Measurements from ENCODE around the gene BMERB1.
"Not testable (repeated sequence)": the region's sequence is repeated elsewhere in the genome, so short reads cannot be mapped to it uniquely, and the experiment has no call there.

BMERB1 gene

GRCh38 chr16:15398618-15399316 is 35.6 kb upstream of the BMERB1 start:
- DNase-seq = no peak
- Histone ChIP-seq H3K4me1 (peaks cover 0 to 12% (median 5%) of the 10 kb centered on the region in 4 donors), H3K4me3 (no peak overlapping the region), H3K9me3 (no peaks in the 10 kb centered on the region), H3K27ac (no peak overlapping the region), H3K36me3 (peaks cover 0 to 23% (median 15%) of the 10 kb centered on the region in 3 donors), H3K27me3 (no peaks in the 10 kb centered on the region)
- intact Hi-C loops (cut with DNase I; ENCODE audit: low total_unique reads) = no loop called here
- TF ChIP-seq, protein P1, sequence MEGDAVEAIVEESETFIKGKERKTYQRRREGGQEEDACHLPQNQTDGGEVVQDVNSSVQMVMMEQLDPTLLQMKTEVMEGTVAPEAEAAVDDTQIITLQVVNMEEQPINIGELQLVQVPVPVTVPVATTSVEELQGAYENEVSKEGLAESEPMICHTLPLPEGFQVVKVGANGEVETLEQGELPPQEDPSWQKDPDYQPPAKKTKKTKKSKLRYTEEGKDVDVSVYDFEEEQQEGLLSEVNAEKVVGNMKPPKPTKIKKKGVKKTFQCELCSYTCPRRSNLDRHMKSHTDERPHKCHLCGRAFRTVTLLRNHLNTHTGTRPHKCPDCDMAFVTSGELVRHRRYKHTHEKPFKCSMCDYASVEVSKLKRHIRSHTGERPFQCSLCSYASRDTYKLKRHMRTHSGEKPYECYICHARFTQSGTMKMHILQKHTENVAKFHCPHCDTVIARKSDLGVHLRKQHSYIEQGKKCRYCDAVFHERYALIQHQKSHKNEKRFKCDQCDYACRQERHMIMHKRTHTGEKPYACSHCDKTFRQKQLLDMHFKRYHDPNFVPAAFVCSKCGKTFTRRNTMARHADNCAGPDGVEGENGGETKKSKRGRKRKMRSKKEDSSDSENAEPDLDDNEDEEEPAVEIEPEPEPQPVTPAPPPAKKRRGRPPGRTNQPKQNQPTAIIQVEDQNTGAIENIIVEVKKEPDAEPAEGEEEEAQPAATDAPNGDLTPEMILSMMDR (IDR thresholded peaks at IDR 0.05) = no peak

DNA sequence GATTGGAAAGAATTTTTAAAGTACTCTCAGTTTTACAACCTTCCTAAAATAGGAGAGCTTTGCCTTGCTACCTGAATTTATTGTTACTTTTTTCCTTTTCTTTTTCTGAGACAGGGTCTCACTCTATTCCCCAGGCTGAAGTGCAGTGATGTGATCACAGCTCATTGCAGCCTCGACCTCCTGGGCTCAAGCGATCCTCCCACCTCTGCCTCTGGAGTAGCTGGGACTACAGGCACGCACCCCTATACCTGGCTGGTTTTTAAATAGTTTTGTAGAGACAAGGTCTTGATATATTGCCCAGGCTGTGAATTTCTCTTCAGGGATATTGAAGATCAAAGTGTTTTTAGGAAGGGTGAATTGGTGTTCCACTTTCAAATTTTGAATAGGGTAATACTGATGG is 35.1 kb upstream of the BMERB1 start:
- no peak for DNase-seq
- TF ChIP-seq, protein P1 (IDR thresholded peaks at IDR 0.05) = no peak
- H3K4me1 ChIP-seq = peaks cover 0 to 12% (median 5%) of the 10 kb centered on the region in 4 donors
- intact Hi-C loops (cut with DNase I; ENCODE audit: low total_unique reads) = no loop called here
- H3K27ac ChIP-seq = no peak overlapping the region
- peaks cover 0 to 23% (median 15%) of the 10 kb centered on the region in 3 donors for H3K36me3 ChIP-seq
- H3K9me3 ChIP-seq = no peaks in the 10 kb centered on the region
- H3K27me3 ChIP-seq = no peaks in the 10 kb centered on the region
- no peak overlapping the region for H3K4me3 ChIP-seq

DNA sequence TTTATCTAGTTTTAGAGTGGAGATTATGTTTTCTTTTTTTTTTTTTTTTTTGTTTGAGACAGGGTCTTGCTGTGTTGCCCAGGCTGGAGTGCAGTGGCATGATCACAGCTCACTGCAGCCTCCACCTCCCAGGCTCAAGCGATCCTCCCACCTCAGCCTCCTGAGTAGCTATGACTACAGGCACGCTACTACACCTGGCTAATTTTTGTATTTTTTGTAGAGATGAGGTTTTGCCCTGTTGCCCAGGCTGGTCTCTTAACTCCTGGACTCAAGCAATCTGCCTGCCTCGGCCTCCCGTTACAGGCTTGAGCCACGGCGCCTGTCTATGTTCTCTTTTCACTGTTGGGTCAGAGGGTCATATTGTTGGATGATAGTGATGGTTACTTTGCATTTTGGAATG is 34.1 kb upstream of the BMERB1 start:
- intact Hi-C loops (cut with DNase I; ENCODE audit: low total_unique reads) = loop anchor here (5.0 kb wide), 1 partner anchor 52 kb away; no protein-coding TSS in a partner anchor
- DNase-seq, H3K4me1 ChIP-seq, H3K9me3 ChIP-seq, H3K27ac ChIP-seq, H3K4me3 ChIP-seq, H3K27me3 ChIP-seq: not testable (repeated sequence)
- H3K36me3 ChIP-seq = peaks cover 0 to 23% (median 15%) of the 10 kb centered on the region in 3 donors

GRCh38 chr16:15401972-15402371 is 32.4 kb upstream of the BMERB1 start:
- intact Hi-C loops (cut with DNase I; ENCODE audit: low total_unique reads) = loop anchor here (5.0 kb wide), 1 partner anchor 50 kb away; no protein-coding TSS in a partner anchor

DNA sequence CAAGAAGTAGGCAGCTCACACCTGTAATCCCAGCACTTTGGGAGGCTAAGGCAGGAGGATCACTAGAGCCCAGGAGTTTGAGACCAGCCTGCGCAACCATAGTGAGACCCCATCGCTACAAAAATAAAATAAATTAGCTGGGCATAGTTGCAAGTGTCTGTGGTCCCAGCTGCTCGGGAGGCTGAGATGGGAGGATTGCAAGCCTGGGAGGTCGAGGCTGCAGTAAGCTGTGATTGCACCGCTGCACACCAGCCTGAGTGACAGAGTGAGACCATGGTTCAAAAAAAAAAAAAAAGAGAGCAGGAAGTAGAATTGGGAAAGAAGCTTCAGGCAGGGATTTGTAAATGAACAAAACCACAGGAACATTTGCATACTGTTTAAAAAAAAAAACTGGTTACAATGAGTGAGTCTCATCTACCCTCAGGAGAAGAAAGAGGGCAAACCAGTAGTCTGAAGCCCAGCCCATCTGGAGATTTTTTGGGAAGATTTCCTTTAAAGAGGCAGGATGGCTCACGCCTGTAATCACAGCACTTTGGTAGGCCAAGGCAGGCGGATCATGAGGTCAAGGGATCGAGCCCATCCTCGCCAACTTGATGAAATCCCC is 30.9 kb upstream of the BMERB1 start:
- intact Hi-C loops (cut with DNase I; ENCODE audit: low total_unique reads) = loop anchor here (5.0 kb wide), 1 partner anchor 49 kb away; no protein-coding TSS in a partner anchor
- no peak overlapping the region for H3K4me3 ChIP-seq
- peaks cover 0 to 23% (median 15%) of the 10 kb centered on the region in 3 donors for H3K36me3 ChIP-seq
- no peaks in the 10 kb centered on the region for H3K27me3 ChIP-seq
- H3K9me3 ChIP-seq = no peaks in the 10 kb centered on the region
- no peak for DNase-seq
- TF ChIP-seq, protein P1 (IDR thresholded peaks at IDR 0.05) = no peak
- no peaks in the 10 kb centered on the region for H3K4me1 ChIP-seq
- H3K27ac ChIP-seq = no peak overlapping the region

More at GRCh38 chr16:15401972-15402371, 32.4 kb upstream of the BMERB1 start:
- H3K27ac ChIP-seq = no peak overlapping the region
- no peaks in the 10 kb centered on the region for H3K9me3 ChIP-seq
- H3K27me3 ChIP-seq = no peaks in the 10 kb centered on the region
- peaks cover 0 to 23% (median 15%) of the 10 kb centered on the region in 3 donors for H3K36me3 ChIP-seq
- no peaks in the 10 kb centered on the region for H3K4me1 ChIP-seq
- TF ChIP-seq, protein P1 (IDR thresholded peaks at IDR 0.05) = no peak
- no peak for DNase-seq
- no peak overlapping the region for H3K4me3 ChIP-seq

GRCh38 chr16:15404091-15404490 is 30.3 kb upstream of the BMERB1 start:
- H3K27ac ChIP-seq, H3K9me3 ChIP-seq, H3K4me1 ChIP-seq, H3K4me3 ChIP-seq, H3K27me3 ChIP-seq, DNase-seq: not testable (repeated sequence)
- peaks cover 0 to 29% (median 15%) of the 10 kb centered on the region in 3 donors for H3K36me3 ChIP-seq
- intact Hi-C loops (cut with DNase I; ENCODE audit: low total_unique reads) = loop anchor here (5.0 kb wide), 1 partner anchor 48 kb away; no protein-coding TSS in a partner anchor
